B cell (primary cell): Measurements from ENCODE around the gene PEX11G. TPM values are rescaled to one million over a fixed set of nuclear protein-coding genes. Genes with fewer than 3 reads are reported as not detected.
A peak's percentile ranks its signal among the peaks of the same experiment; 100 is the strongest.

Experiments
- ATAC-seq: fragments of 200-7000 bp; cut with Tn5 transposase; one replicate; pipeline ENCODE4 v1.10.0; 2021; ENCODE audit warnings: low read depth, mild to moderate bottlenecking, moderate number of reproducible peaks, moderate library complexity
- CTCF ChIA-PET: fragments of 350-600 bp; sonication (Branson Sonifier 250); formaldehyde crosslinking; loops from one replicate; lab custom pipeline; 2021; ENCODE audit warnings: antibody characterized with exemption, inconsistent platforms; lab: Charles Lee
- POLR2A ChIA-PET: fragments of 350-600 bp; sonication (Branson Sonifier 250); formaldehyde crosslinking; loops from one replicate; lab custom pipeline; 2021; ENCODE audit warnings: antibody characterized with exemption; lab: Charles Lee
- DNase-seq: peaks from one replicate; pipeline ENCODE4 v3.0.0; 2013
- H2AFZ ChIP-seq: 2 replicates; pipeline ENCODE4 v1.6.1; 2012; ENCODE audit warnings: mild to moderate bottlenecking, low read depth, low read length; ENCODE audit not compliant: insufficient read depth, poor library complexity, severe bottlenecking
- H3K27ac ChIP-seq, 2 donors: 1 replicate in 1 of 2; 2 replicates in 1 of 2; pipeline ENCODE4 v1.5.1; 2012 to 2013; ENCODE audit warnings: low read length in 2 of 2, mild to moderate bottlenecking in 2 of 2, moderate library complexity in 1 of 2
- H3K27me3 ChIP-seq, 4 experiments: fragments of 200-600 bp in 1 of 4; sonication (generic) in 1 of 4; replicated peaks in 1 of 4; 1 replicate in 2 of 4; 2 replicates in 2 of 4; pipeline versions ENCODE4 v1.6.1 to v1.7.0; 2013 to 2016; ENCODE audit warnings: low read length in 3 of 4, mild to moderate bottlenecking in 2 of 4, mixed read lengths in 1 of 4, moderate library complexity in 1 of 4; ENCODE audit not compliant: insufficient read depth in 4 of 4, control insufficient read depth in 3 of 4; ENCODE audit errors: control extremely low read depth in 1 of 4
- H3K36me3 ChIP-seq, 2 experiments: replicated peaks in 1 of 2; 1 replicate in 1 of 2; 2 replicates in 1 of 2; pipeline versions ENCODE4 v1.6.1 to v1.7.1; 2013; ENCODE audit warnings: low read length in 1 of 2; ENCODE audit not compliant: insufficient read depth in 2 of 2, control insufficient read depth in 1 of 2; ENCODE audit errors: control extremely low read depth in 1 of 2, extremely low read depth in 1 of 2
- H3K4me1 ChIP-seq, 2 donors: fragments of 200-600 bp in 1 of 2; sonication (generic) in 1 of 2; 1 replicate in 1 of 2; 2 replicates in 1 of 2; pipeline versions ENCODE4 v1.5.1 to v1.6.1; 2013 to 2017; ENCODE audit warnings: low read length in 2 of 2; ENCODE audit not compliant: control insufficient read depth in 2 of 2, insufficient read depth in 2 of 2
- H3K4me2 ChIP-seq: replicated peaks from 2 replicates; pipeline ENCODE3; 2012; ENCODE audit warnings: mild to moderate bottlenecking, low read depth, low read length; ENCODE audit not compliant: poor library complexity, severe bottlenecking
- H3K4me3 ChIP-seq, 5 experiments: fragments of 200-600 bp in 1 of 5; sonication (generic) in 1 of 5; 1 replicate in 3 of 5; 2 replicates in 2 of 5; pipeline versions ENCODE4 v1.5.1 to v1.7.0; 2011 to 2016; ENCODE audit warnings: low read length in 4 of 5, mild to moderate bottlenecking in 4 of 5, low read depth in 2 of 5, control low read depth in 1 of 5, moderate library complexity in 1 of 5; ENCODE audit not compliant: insufficient read depth in 1 of 5; ENCODE audit errors: control extremely low read depth in 1 of 5, extremely low read depth in 1 of 5
- H3K79me2 ChIP-seq: fragments of 200-600 bp; sonication (generic); one replicate; pipeline ENCODE4 v1.6.0; 2016; ENCODE audit warnings: low read length; ENCODE audit not compliant: control insufficient read depth, insufficient read depth
- H3K9ac ChIP-seq: fragments of 200-600 bp; sonication (generic); 2 replicates; pipeline ENCODE4 v1.6.1; 2017; ENCODE audit warnings: mild to moderate bottlenecking, low read length, moderate library complexity
- H3K9me3 ChIP-seq, 3 donors: one replicate each; pipeline versions ENCODE4 v1.6.1 to v1.7.1; 2013; ENCODE audit warnings: low read length in 2 of 3; ENCODE audit not compliant: control insufficient read depth in 2 of 3, insufficient read depth in 1 of 3; ENCODE audit errors: control extremely low read depth in 1 of 3
- H4K20me1 ChIP-seq: 2 replicates; pipeline ENCODE4 v1.6.0; 2012; ENCODE audit warnings: mild to moderate bottlenecking, low read length; ENCODE audit not compliant: insufficient read depth, control insufficient read depth, poor library complexity, severe bottlenecking
- H3K27ac Mint-ChIP-seq: one replicate; pipeline ENCODE4 v1.8.0; 2021; ENCODE audit warnings: mixed read lengths
- H3K27me3 Mint-ChIP-seq: one replicate; pipeline ENCODE4 v1.8.0; 2021; ENCODE audit warnings: mixed read lengths
- H3K4me1 Mint-ChIP-seq: one replicate; pipeline ENCODE4 v1.8.0; 2021; ENCODE audit warnings: mixed read lengths
- H3K4me3 Mint-ChIP-seq: one replicate; pipeline ENCODE4 v1.8.0; 2021; ENCODE audit warnings: mixed read lengths
- H3K9me3 Mint-ChIP-seq: one replicate; pipeline ENCODE4 v1.8.0; 2022; ENCODE audit warnings: mixed read lengths; ENCODE audit not compliant: insufficient read depth
- CTCF ChIP-seq: fragments of 200-600 bp; IDR thresholded peaks from one replicate; pipeline ENCODE4 v1.8.0; 2022; ENCODE audit warnings: antibody characterized with exemption, mild to moderate bottlenecking
- EZH2 ChIP-seq: IDR thresholded peaks from 2 replicates; pipeline ENCODE4 v1.6.1; 2012; ENCODE audit warnings: borderline replicate concordance, low read depth, mild to moderate bottlenecking, moderate library complexity, low read length; ENCODE audit not compliant: insufficient read depth, poor library complexity, severe bottlenecking
- WGBS: methylation state at CpG from one replicate; pipeline ENCODE4 v1.1.5; 2013; ENCODE audit warnings: missing lambda C conversion rate; ENCODE audit not compliant: insufficient coverage; 5-methylcytosine and 5-hydroxymethylcytosine counted together
- intact Hi-C: fragments of 100-400 bp; cut with micrococcal nuclease; formaldehyde crosslinking; loops from one replicate; pipeline ENCODE4 v1.10.0; 2022
- polyA plus RNA-seq: library from polyadenylated mRNA; depleted of rRNA; stranded (reverse); fragments of >200 nt; gene quantifications from 2 replicates; pipeline ENCODE4 v1.2.3, GENCODE V29; 2012
- total RNA-seq, 2 donors: library from RNA; stranded (reverse); fragments of 120-200 nt in 1 of 2; gene quantifications; 1 replicate in 1 of 2; 2 replicates in 1 of 2; pipeline versions ENCODE4 v1.2.3 to v1.2.4, GENCODE V29; 2013 to 2022

PEX11G gene
- total and polyA plus RNA-seq, 2 donors (not counting 1 experiment from before 2014, with no cell fraction given), result 0.40 to 0.62 TPM

- Histone ChIP-seq H3K4me3 (peak overlapping the region in 1 of 5 experiments; percentile 57), H3K79me2 (peaks cover 4% of the 10 kb centered on the region), H3K4me2 (peak overlapping the region; percentile 92), H2AFZ (peak overlapping the region; percentile 100), H3K27me3 (no peaks in the 10 kb centered on the region), H4K20me1 (no peaks in the 10 kb centered on the region), H3K4me1 (peaks cover 9 to 14% of the 10 kb centered on the region in 2 donors), H3K36me3 (no peaks in the 10 kb centered on the region), H3K27ac (no peak overlapping the region), H3K9me3 (no peaks in the 10 kb centered on the region), H3K9ac (peak overlapping the region; percentile 60)
- POLR2A ChIA-PET, result interaction anchor here (0.5 to 1.6 kb wide), 2 partner anchors 17 to 810 kb away, joined by 3 to 4 read pairs; no protein-coding TSS in a partner anchor
- TF ChIP-seq EZH2 (no peak), CTCF (no peak)
- CTCF ChIA-PET, result interaction anchor here (0.6 kb wide), 1 partner anchor 21 kb away, joined by 3 read pairs; no protein-coding TSS in a partner anchor
- H3K9me3 Mint-ChIP-seq, result no peaks in the 10 kb centered on the region
- peaks cover 12% of the 10 kb centered on the region for H3K4me1 Mint-ChIP-seq
- intact Hi-C loops, result no loop called here
- peak overlapping the region; percentile 73 for H3K4me3 Mint-ChIP-seq
- ATAC-seq, result no peak
- peak overlapping the region; percentile 3 for H3K27ac Mint-ChIP-seq
- WGBS, result 97% methylated on average over 8 of the region's 13 CpGs
- H3K27me3 Mint-ChIP-seq, result peaks cover 14% of the 10 kb centered on the region
- no peak for DNase-seq
These were observed 26.3 kb upstream of the PEX11G start for GRCh38 chr19:7515110-7515644.
